NT2/D1 (cell line): ENCODE results near the gene PLEKHG1.

Source experiments
- DNase-seq: peaks from one replicate; pipeline ENCODE4 v3.0.0-alpha.2; 2011; ENCODE audit warnings: low read depth, low spot score
- H3K27me3 ChIP-seq: 2 replicates; pipeline ENCODE4 v1.6.0; 2011; ENCODE audit warnings: mild to moderate bottlenecking; ENCODE audit not compliant: insufficient read length, insufficient read depth
- H3K36me3 ChIP-seq: 2 replicates; pipeline ENCODE4 v1.6.1; 2011; ENCODE audit warnings: mild to moderate bottlenecking, low read length, mixed read lengths; ENCODE audit not compliant: insufficient read depth, insufficient read length
- H3K4me1 ChIP-seq: 2 replicates; pipeline ENCODE4 v1.5.1; 2011; ENCODE audit not compliant: insufficient read depth, insufficient read length
- H3K4me3 ChIP-seq: 2 replicates; pipeline ENCODE4 v1.5.1; 2011; ENCODE audit warnings: low read depth; ENCODE audit not compliant: insufficient read length
- H3K9ac ChIP-seq: 2 replicates; pipeline ENCODE4 v1.6.0; 2011; ENCODE audit warnings: low read depth; ENCODE audit not compliant: insufficient read length
- H3K9me3 ChIP-seq: 2 replicates; pipeline ENCODE4 v1.5.1; 2011; ENCODE audit warnings: mild to moderate bottlenecking, low read length; ENCODE audit not compliant: insufficient read depth
- SUZ12 ChIP-seq: IDR thresholded peaks from 2 replicates; pipeline ENCODE4 v1.6.1; 2011; ENCODE audit not compliant: insufficient read length, insufficient read depth; ENCODE audit errors: extremely low read depth
- YY1 ChIP-seq: IDR thresholded peaks from 2 replicates; pipeline ENCODE4 v1.6.1; 2011; ENCODE audit not compliant: insufficient read length, insufficient read depth
- ZNF274 ChIP-seq: IDR thresholded peaks from 2 replicates; pipeline ENCODE4 v1.6.1; 2011; ENCODE audit warnings: mild to moderate bottlenecking, low read depth, low read length

PLEKHG1 gene

GRCh38 chr6:150634176-150634963 lies 34.7 kb downstream of the PLEKHG1 start:
- TF ChIP-seq ZNF274, result no peak
- TF ChIP-seq YY1, result no peak
- TF ChIP-seq SUZ12, result no peak
- Histone ChIP-seq H3K4me1 (peaks cover 2% of the 10 kb centered on the region), H3K4me3 (no peak overlapping the region), H3K9me3 (no peaks in the 10 kb centered on the region), H3K27me3 (no peaks in the 10 kb centered on the region), H3K36me3 (no peaks in the 10 kb centered on the region), H3K9ac (no peak overlapping the region)
- DNase-seq, result no peak

- no peaks in the 10 kb centered on the region for H3K36me3 ChIP-seq
- no peak for DNase-seq
- H3K4me1 ChIP-seq, result peaks cover 2% of the 10 kb centered on the region
- no peak overlapping the region for H3K4me3 ChIP-seq
- H3K9ac ChIP-seq, result no peak overlapping the region
- no peaks in the 10 kb centered on the region for H3K27me3 ChIP-seq
- TF ChIP-seq YY1 (no peak), SUZ12 (no peak), ZNF274 (no peak)
- no peaks in the 10 kb centered on the region for H3K9me3 ChIP-seq
These were observed 35.2 kb downstream of the PLEKHG1 start for GRCh38 chr6:150634964-150635292.

GRCh38 chr6:150635906-150636514 lies 36.3 kb downstream of the PLEKHG1 start:
- TF ChIP-seq SUZ12 (no peak), ZNF274 (no peak)
- Histone ChIP-seq H3K9me3 (no peaks in the 10 kb centered on the region), H3K36me3 (no peaks in the 10 kb centered on the region), H3K9ac (no peak overlapping the region), H3K27me3 (no peaks in the 10 kb centered on the region), H3K4me3 (no peak overlapping the region), H3K4me1 (peaks cover 2% of the 10 kb centered on the region)
- no peak for DNase-seq

GRCh38 chr6:150636808-150637207 lies 37.1 kb downstream of the PLEKHG1 start:
- no peak overlapping the region for H3K4me3 ChIP-seq
- H3K36me3 ChIP-seq, result no peaks in the 10 kb centered on the region
- no peak for DNase-seq
- TF ChIP-seq SUZ12 (no peak), ZNF274 (no peak), YY1 (no peak)
- H3K27me3 ChIP-seq, result no peaks in the 10 kb centered on the region
- H3K4me1 ChIP-seq, result peaks cover 2% of the 10 kb centered on the region
- no peak overlapping the region for H3K9ac ChIP-seq
- no peaks in the 10 kb centered on the region for H3K9me3 ChIP-seq

GRCh38 chr6:150637266-150637665 lies 37.6 kb downstream of the PLEKHG1 start:
- DNase-seq, result no peak
- Histone ChIP-seq H3K27me3 (no peaks in the 10 kb centered on the region), H3K9me3 (no peaks in the 10 kb centered on the region), H3K4me3 (no peak overlapping the region), H3K4me1 (peaks cover 2% of the 10 kb centered on the region), H3K36me3 (no peaks in the 10 kb centered on the region), H3K9ac (no peak overlapping the region)
- TF ChIP-seq ZNF274 (no peak), YY1 (no peak), SUZ12 (no peak)

GRCh38 chr6:150638267-150638666 lies 38.6 kb downstream of the PLEKHG1 start:
- TF ChIP-seq SUZ12 (no peak), ZNF274 (no peak), YY1 (no peak)
- no peaks in the 10 kb centered on the region for H3K9me3 ChIP-seq
- H3K4me1 ChIP-seq, result no peaks in the 10 kb centered on the region
- H3K36me3 ChIP-seq, result no peaks in the 10 kb centered on the region
- no peak overlapping the region for H3K9ac ChIP-seq
- H3K27me3 ChIP-seq, result no peaks in the 10 kb centered on the region
- H3K4me3 ChIP-seq, result no peak overlapping the region
- no peak for DNase-seq

GRCh38 chr6:150638765-150639164 lies 39.1 kb downstream of the PLEKHG1 start:
- H3K36me3 ChIP-seq, result no peaks in the 10 kb centered on the region
- H3K4me1 ChIP-seq, result no peaks in the 10 kb centered on the region
- H3K27me3 ChIP-seq, result no peaks in the 10 kb centered on the region
- H3K9ac ChIP-seq, result no peak overlapping the region
- no peak for DNase-seq
- TF ChIP-seq YY1 (no peak), SUZ12 (no peak), ZNF274 (no peak)
- H3K4me3 ChIP-seq, result no peak overlapping the region
- no peaks in the 10 kb centered on the region for H3K9me3 ChIP-seq

- no peak overlapping the region for H3K9ac ChIP-seq
- no peak for DNase-seq
- TF ChIP-seq YY1, result no peak
- TF ChIP-seq ZNF274, result no peak
- no peak for TF ChIP-seq SUZ12
- H3K4me3 ChIP-seq, result no peak overlapping the region
- 0 out of 2 replicates have a peak, but pooled peaks cover 4% of the 10 kb centered on the region for H3K9me3 ChIP-seq
- no peaks in the 10 kb centered on the region for H3K36me3 ChIP-seq
- no peaks in the 10 kb centered on the region for H3K27me3 ChIP-seq
- H3K4me1 ChIP-seq, result no peaks in the 10 kb centered on the region
These were observed 40.2 kb downstream of the PLEKHG1 start for GRCh38 chr6:150639823-150640331.
